AG04450 (cell line): ENCODE measurements around the gene TAC1. TPM values are rescaled to one million over a fixed set of nuclear protein-coding genes. Genes with fewer than 3 reads are reported as not detected.

ENCODE experiments used
- CTCF ChIA-PET: fragments of 300-600, 350-600 bp; formaldehyde crosslinking; extraction: SDS; loops from one replicate; lab custom pipeline; 2022; ENCODE audit warnings: antibody characterized with exemption, inconsistent platforms; lab: Charles Lee
- POLR2A ChIA-PET: fragments of 350-600 bp; formaldehyde crosslinking; extraction: SDS; loops from one replicate; lab custom pipeline; 2021; ENCODE audit warnings: antibody characterized with exemption, inconsistent platforms; lab: Yijun Ruan, JAX
- DNase-seq: peaks from one replicate; pipeline ENCODE4 v3.0.0-alpha.2; 2011; ENCODE audit warnings: low read depth, low spot score
- H3K27ac ChIP-seq: one replicate; pipeline ENCODE4 v1.5.1; 2012; ENCODE audit warnings: low read depth, low read length, control low read depth
- H3K27me3 ChIP-seq: one replicate; pipeline ENCODE4 v1.6.0; 2012; ENCODE audit warnings: low read length; ENCODE audit not compliant: control insufficient read depth, insufficient read depth
- H3K4me3 ChIP-seq: 2 replicates; pipeline ENCODE4 v1.5.1; 2011; ENCODE audit warnings: mild to moderate bottlenecking, low read depth, low read length, control low read depth
- H3K9me3 ChIP-seq: 2 replicates; pipeline ENCODE4 v1.5.1; 2012; ENCODE audit warnings: low read length; ENCODE audit not compliant: control insufficient read depth, insufficient read depth
- polyA plus RNA-seq: library from polyadenylated mRNA; depleted of rRNA; stranded (reverse); fragments of >200 nt; gene quantifications from 2 replicates; pipeline ENCODE4 v1.2.3, GENCODE V29; 2011
- TF ChIP-seq, protein P1 (sequence below): IDR thresholded peaks from 2 replicates; pipeline ENCODE4 v1.5.1; 2011; ENCODE audit warnings: low read depth, low read length, control low read depth, inconsistent platforms

TAC1 gene
- polyA plus RNA-seq, 1 experiment = not detected

DNA sequence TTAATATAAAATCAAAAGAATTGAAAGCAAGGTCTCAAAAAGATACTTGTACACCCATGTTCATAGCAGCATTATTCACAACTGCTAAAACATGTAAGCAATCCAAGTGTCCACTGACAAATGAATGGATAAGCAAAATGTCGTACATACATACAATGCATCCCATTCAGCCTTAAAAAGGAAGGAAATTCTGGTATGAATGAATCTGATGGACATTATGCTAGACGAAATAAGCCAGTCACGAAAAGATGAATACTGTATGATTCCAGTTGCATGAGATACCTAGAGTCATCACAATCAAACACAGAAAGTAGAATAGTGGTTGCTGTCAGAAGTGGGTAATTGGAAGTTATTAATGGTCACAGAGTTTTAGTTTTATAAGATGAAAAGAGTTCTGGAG lies 9.5 kb upstream of the TAC1 start:
- TF ChIP-seq, protein P1, sequence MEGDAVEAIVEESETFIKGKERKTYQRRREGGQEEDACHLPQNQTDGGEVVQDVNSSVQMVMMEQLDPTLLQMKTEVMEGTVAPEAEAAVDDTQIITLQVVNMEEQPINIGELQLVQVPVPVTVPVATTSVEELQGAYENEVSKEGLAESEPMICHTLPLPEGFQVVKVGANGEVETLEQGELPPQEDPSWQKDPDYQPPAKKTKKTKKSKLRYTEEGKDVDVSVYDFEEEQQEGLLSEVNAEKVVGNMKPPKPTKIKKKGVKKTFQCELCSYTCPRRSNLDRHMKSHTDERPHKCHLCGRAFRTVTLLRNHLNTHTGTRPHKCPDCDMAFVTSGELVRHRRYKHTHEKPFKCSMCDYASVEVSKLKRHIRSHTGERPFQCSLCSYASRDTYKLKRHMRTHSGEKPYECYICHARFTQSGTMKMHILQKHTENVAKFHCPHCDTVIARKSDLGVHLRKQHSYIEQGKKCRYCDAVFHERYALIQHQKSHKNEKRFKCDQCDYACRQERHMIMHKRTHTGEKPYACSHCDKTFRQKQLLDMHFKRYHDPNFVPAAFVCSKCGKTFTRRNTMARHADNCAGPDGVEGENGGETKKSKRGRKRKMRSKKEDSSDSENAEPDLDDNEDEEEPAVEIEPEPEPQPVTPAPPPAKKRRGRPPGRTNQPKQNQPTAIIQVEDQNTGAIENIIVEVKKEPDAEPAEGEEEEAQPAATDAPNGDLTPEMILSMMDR = no peak
- ChIA-PET POLR2A (no interaction called here), CTCF (no interaction called here)
- no peak overlapping the region for H3K27ac ChIP-seq
- H3K4me3 ChIP-seq = no peak overlapping the region
- no peaks in the 10 kb centered on the region for H3K27me3 ChIP-seq
- H3K9me3 ChIP-seq = no peaks in the 10 kb centered on the region; the same call in 1 of the 2 replicates
- no peak for DNase-seq

DNA sequence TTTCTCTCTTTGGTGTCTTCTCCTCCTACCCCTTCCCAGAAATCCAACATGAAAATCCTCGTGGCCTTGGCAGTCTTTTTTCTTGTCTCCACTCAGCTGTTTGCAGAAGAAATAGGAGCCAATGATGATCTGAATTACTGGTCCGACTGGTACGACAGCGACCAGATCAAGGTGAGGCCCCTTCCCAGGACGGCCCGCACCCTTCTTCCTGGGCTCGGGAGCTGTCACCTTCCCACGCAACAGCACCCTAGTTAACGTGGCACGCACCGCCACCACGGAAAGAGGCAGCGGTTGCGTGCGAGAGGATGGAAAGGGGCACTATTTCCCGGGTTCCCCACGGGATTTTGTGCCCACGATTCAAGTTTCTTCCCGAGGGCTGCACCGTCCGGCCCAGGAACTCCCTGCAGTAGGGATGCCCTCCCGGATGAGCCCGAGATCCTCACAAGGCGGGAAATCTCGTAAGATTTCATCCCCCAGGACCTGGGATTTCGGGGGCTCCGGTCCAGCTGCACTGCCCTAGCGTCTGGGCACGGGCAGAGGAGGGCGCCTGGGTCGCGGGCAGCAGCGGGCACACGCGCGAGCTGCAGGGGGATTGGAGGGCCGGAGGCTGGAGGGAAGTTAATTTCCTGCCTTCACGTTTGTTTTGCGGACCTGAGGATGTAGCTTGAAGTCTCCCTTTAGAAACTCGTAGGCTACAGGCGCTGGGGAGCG lies 834 bp downstream of the TAC1 start:
- no peak for DNase-seq
- TF ChIP-seq, protein P1 = no peak
- Histone ChIP-seq H3K27me3 (peaks cover 20% of the 10 kb centered on the region), H3K27ac (no peak overlapping the region), H3K9me3 (peaks cover 8% of the 10 kb centered on the region; the same call in 1 of the 2 replicates), H3K4me3 (no peak overlapping the region)
- ChIA-PET CTCF (no interaction called here), POLR2A (no interaction called here)

DNA sequence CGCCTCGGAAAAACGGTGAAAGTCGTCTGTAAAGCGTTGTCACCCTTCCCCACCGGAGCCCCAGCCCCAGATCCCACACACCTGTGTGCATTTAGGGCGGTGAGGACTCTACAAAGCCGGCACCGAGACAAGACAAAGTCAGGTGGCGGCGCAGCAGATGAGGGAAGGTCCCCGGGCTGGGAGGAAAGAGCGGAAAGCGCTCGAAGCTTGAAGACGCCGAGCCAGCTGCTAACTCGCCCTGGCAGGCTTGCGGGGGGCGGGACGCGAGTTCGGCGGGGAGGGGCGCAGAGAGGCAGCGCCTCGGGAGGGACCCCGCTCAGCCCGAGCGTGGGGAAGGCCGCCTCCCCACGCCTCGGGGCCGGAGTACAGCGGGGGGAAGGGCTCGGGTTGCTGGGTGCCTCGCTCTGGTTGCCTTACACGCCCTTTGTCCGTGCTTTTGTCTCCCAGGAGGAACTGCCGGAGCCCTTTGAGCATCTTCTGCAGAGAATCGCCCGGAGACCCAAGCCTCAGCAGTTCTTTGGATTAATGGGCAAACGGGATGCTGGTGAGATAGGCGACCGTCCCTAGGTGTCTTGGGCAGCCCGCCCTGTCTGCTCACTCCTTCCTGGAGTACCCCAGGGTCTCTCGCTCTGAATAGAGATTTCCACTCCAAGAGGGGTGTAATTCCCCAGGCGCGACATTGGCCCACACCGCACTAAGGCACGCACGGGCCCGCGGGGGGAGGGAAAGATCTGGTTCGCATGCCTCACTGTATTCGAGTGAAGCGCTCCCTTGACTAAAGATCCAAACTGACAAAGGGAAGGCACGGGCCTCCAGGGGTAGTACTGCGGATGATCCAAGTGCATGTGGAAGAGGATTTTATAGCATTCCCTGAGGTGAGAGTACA lies 1.6 kb downstream of the TAC1 start:
- TF ChIP-seq, protein P1 = no peak
- POLR2A ChIA-PET = no interaction called here
- DNase-seq = no peak
- peaks cover 20% of the 10 kb centered on the region for H3K27me3 ChIP-seq
- peaks cover 8% of the 10 kb centered on the region; the same call in 1 of the 2 replicates for H3K9me3 ChIP-seq
- no peak overlapping the region for H3K27ac ChIP-seq
- CTCF ChIA-PET = no interaction called here
- no peak overlapping the region for H3K4me3 ChIP-seq

DNA sequence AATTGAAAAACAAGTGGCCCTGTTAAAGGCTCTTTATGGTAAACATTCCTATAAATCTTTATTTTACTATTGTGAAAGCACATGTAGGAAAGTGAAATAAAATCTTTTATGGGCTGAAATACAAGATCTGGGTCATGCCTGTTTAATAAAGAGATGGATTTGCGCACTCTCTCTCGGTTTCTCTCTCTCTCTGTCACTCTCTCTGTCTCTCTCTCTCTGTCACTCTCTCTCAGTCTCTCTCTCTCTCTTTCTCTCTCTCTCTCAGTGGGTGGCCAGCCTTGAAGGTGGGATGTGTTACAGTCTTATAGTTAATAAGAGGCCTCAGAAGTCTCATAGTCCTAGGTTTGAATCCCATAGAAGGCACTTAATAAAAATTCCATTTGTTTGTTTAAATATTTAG lies 2.4 kb downstream of the TAC1 start:
- Histone ChIP-seq H3K4me3 (no peak overlapping the region), H3K9me3 (peaks cover 8% of the 10 kb centered on the region; the same call in 1 of the 2 replicates), H3K27me3 (peaks cover 20% of the 10 kb centered on the region), H3K27ac (no peak overlapping the region)
- ChIA-PET POLR2A (no interaction called here), CTCF (no interaction called here)
- TF ChIP-seq, protein P1 = no peak
- DNase-seq = no peak

DNA sequence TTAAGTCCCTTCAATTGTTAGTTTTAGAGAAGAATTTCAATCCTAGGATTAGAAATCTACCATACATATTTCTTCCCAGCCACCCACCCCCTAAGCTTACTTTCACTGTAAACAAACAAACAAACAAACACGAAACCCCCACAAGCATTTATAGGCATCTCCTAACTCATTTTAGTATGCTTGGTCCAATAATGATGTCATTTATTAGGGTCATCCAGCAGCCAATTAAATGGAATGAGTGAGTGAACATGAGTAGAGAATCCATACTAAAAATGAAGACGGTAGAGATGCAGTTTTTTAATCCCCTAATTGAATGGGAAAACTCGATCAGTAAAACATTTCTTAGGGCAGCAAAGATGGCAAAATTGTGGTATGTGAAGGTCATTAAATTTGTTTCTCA lies 3.2 kb downstream of the TAC1 start:
- H3K27ac ChIP-seq = no peak overlapping the region
- TF ChIP-seq, protein P1 = no peak
- no peak overlapping the region for H3K4me3 ChIP-seq
- peaks cover 8% of the 10 kb centered on the region; the same call in 1 of the 2 replicates for H3K9me3 ChIP-seq
- ChIA-PET CTCF (no interaction called here), POLR2A (no interaction called here)
- H3K27me3 ChIP-seq = peaks cover 20% of the 10 kb centered on the region
- DNase-seq = no peak
